Colonic mucosa (tissue), 4 donors: ENCODE data around the gene MINDY3. TPM values are rescaled to one million over a fixed set of nuclear protein-coding genes. Genes with fewer than 3 reads are reported as not detected.
"Not testable (repeated sequence)": the region's sequence is repeated elsewhere in the genome, so short reads cannot be mapped to it uniquely, and the experiment has no call there.

ENCODE experiments used
- DNase-seq: peaks from one replicate; pipeline ENCODE4 v3.0.0-alpha.2; 2020
- H3K27ac ChIP-seq: fragments of 200-600 bp; one replicate; pipeline ENCODE4 v1.8.0; 2021
- H3K27me3 ChIP-seq: fragments of 200-600 bp; one replicate; pipeline ENCODE4 v1.8.0; 2021
- H3K36me3 ChIP-seq: fragments of 200-600 bp; one replicate; pipeline ENCODE4 v1.8.0; 2021
- H3K4me1 ChIP-seq: fragments of 200-600 bp; one replicate; pipeline ENCODE4 v1.8.0; 2021; ENCODE audit warnings: mild to moderate bottlenecking
- H3K4me3 ChIP-seq: fragments of 200-600 bp; one replicate; pipeline ENCODE4 v1.8.0; 2021
- H3K9ac ChIP-seq, 2 donors: one replicate each; pipeline ENCODE4 v1.7.0; 2013; ENCODE audit warnings: control low read depth in 2 of 2, low read depth in 2 of 2, low read length in 2 of 2
- H3K9me3 ChIP-seq: fragments of 200-600 bp; one replicate; pipeline ENCODE4 v1.8.0; 2021
- CTCF ChIP-seq: fragments of 200-600 bp; IDR thresholded peaks from one replicate; pipeline ENCODE4 v1.8.0; 2022; ENCODE audit warnings: antibody characterized with exemption, mild to moderate bottlenecking
- intact Hi-C: fragments of 100-400 bp; cut with DNase I; formaldehyde crosslinking; loops from one replicate; pipeline ENCODE4 v1.14.1; 2022
- total RNA-seq, 2 donors: library from RNA; stranded (reverse); fragmentation: NEBNext Ultra II Directional in 1 of 2; extraction: Animal tissue kit (Norgen Biotek cat#: 25700) in 1 of 2; gene quantifications; one replicate each; pipeline ENCODE4 v1.2.1, GENCODE V29; 2021
- donor health status: healthy.
- donor health status: DM: no; HTN: no; CAD: no.
- donor health status: DM: no; HTN: no; CAD: no.

The MINDY3 gene
- total RNA-seq, 2 donors from 2014 or later, result 23.0 to 25.6 TPM

GRCh38 chr10:15775513-15775912 lies 84.8 kb downstream of the MINDY3 start:
- no peak overlapping the region for H3K27ac ChIP-seq
- H3K27me3 ChIP-seq, result no peaks in the 10 kb centered on the region
- no peaks in the 10 kb centered on the region for H3K4me1 ChIP-seq
- no peak overlapping the region for H3K9ac ChIP-seq
- no peaks in the 10 kb centered on the region for H3K9me3 ChIP-seq
- H3K36me3 ChIP-seq, result no peaks in the 10 kb centered on the region
- no peak for DNase-seq
- H3K4me3 ChIP-seq, result no peak overlapping the region
- no peak for TF ChIP-seq CTCF
- intact Hi-C loops, result no loop called here

- H3K27ac ChIP-seq, intact Hi-C loops: not testable (repeated sequence)
These were observed 85.8 kb downstream of the MINDY3 start for GRCh38 chr10:15774534-15774933.

GRCh38 chr10:15764892-15765454 lies 95.3 kb downstream of the MINDY3 start:
- Histone ChIP-seq H3K4me1 (no peaks in the 10 kb centered on the region), H3K4me3 (no peak overlapping the region), H3K36me3 (no peaks in the 10 kb centered on the region), H3K9ac (no peak overlapping the region), H3K27ac (no peak overlapping the region), H3K27me3 (no peaks in the 10 kb centered on the region), H3K9me3 (no peaks in the 10 kb centered on the region)
- TF ChIP-seq CTCF, result no peak
- intact Hi-C loops, result no loop called here
- DNase-seq, result no peak

More at GRCh38 chr10:15774534-15774933, 85.8 kb downstream of the MINDY3 start:
- not testable (repeated sequence) for H3K36me3 ChIP-seq, DNase-seq, H3K9me3 ChIP-seq, H3K27me3 ChIP-seq, H3K4me3 ChIP-seq, H3K9ac ChIP-seq, H3K4me1 ChIP-seq

GRCh38 chr10:15763006-15763405 lies 97.3 kb downstream of the MINDY3 start:
- Histone ChIP-seq H3K4me1 (no peaks in the 10 kb centered on the region), H3K9ac (no peak overlapping the region), H3K4me3 (no peak overlapping the region), H3K27me3 (no peaks in the 10 kb centered on the region), H3K9me3 (no peaks in the 10 kb centered on the region), H3K36me3 (no peaks in the 10 kb centered on the region), H3K27ac (no peak overlapping the region)
- intact Hi-C loops, result no loop called here
- no peak for TF ChIP-seq CTCF
- no peak for DNase-seq

- intact Hi-C loops, result not testable (repeated sequence)
These were observed 98.1 kb downstream of the MINDY3 start for GRCh38 chr10:15762239-15762638.

GRCh38 chr10:15761224-15761623 lies 99.1 kb downstream of the MINDY3 start:
- H3K27me3 ChIP-seq, intact Hi-C loops, DNase-seq, H3K4me3 ChIP-seq, H3K36me3 ChIP-seq, H3K9me3 ChIP-seq, H3K9ac ChIP-seq, H3K27ac ChIP-seq, H3K4me1 ChIP-seq: not testable (repeated sequence)

More at GRCh38 chr10:15762239-15762638, 98.1 kb downstream of the MINDY3 start:
- not testable (repeated sequence) for H3K9ac ChIP-seq, DNase-seq, H3K27ac ChIP-seq, H3K36me3 ChIP-seq, H3K27me3 ChIP-seq, H3K9me3 ChIP-seq, H3K4me1 ChIP-seq, H3K4me3 ChIP-seq

- intact Hi-C loops, result no loop called here
- Histone ChIP-seq H3K4me3 (no peak overlapping the region), H3K9me3 (no peaks in the 10 kb centered on the region), H3K27ac (no peak overlapping the region), H3K4me1 (no peaks in the 10 kb centered on the region), H3K9ac (no peak overlapping the region), H3K36me3 (no peaks in the 10 kb centered on the region), H3K27me3 (no peaks in the 10 kb centered on the region)
- no peak for DNase-seq
- TF ChIP-seq CTCF, result no peak
These were observed 99.6 kb downstream of the MINDY3 start for GRCh38 chr10:15760681-15761080.
